HS-5 (cell line): ENCODE results near the gene RPL15.

ENCODE experiments used
- DNase-seq: peaks from one replicate; pipeline ENCODE4 v3.0.0-alpha.2; 2012; ENCODE audit warnings: low read depth

Gene RPL15

DNA sequence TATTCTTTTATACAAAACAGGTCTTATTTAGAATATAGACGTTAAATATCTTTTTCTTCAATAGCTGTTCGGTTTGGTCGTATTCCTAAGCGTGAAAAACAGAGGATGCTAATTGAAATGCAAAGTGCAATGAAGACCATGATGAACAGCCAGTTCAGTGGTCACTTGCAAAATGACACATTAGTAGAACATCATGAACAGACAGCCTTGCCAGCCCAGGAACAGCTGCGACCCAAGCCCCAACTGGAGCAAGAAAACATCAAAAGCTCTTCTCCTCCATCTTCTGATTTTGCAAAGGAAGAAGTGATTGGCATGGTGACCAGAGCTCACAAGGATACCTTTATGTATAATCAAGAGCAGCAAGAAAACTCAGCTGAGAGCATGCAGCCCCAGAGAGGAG, 45.0 kb downstream of the RPL15 start:
- no peak for DNase-seq

DNA sequence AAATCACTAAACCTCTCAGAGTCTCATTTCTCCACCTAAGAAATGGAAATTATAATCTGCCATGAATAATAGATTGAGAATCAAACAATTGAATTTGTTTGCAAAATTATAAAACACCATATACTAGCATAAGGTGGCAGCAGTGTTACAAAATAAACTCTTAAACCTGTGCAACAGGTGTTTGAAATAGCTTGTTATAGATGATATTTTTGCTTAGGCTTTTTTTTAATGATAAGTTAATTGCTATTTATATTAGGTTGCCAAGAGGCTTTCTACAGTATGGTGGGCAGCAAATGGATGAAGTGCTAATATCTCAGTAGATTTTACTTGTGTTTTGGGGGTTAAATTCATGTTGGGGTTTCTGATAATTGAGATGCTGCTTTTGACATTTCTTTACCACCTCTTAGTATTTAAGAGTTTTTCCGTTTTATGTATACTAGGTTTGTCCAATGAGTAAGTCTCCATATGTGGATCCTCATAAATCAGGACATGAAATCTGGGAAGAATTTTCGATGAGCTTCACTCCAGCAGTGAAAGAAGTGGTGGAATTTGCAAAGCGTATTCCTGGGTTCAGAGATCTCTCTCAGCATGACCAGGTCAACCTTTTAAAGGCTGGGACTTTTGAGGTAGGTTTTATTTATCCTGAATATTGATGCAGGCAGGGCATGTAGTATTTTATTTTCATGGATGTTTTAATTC, 47.8 kb downstream of the RPL15 start:
- DNase-seq, result no peak

DNA sequence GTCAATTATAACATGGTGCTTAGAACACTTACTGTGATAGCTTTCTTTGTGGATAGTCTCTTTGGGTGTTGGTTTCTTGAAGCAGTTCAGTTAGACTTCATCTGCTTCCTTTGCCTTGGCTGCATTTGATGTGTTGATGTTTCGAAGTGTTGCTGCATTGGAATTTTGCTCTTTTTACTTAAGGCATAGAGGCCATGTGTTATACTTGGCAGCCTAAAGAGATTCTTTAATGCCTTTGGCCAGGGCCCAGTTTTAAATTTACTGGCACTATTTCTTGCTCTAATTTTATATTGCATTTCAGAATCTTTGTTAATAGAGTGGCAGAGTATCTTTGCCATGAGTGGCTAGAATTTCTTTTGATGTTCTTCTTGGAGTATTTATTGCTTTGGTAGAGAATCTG, 49.4 kb downstream of the RPL15 start:
- no peak for DNase-seq

DNA sequence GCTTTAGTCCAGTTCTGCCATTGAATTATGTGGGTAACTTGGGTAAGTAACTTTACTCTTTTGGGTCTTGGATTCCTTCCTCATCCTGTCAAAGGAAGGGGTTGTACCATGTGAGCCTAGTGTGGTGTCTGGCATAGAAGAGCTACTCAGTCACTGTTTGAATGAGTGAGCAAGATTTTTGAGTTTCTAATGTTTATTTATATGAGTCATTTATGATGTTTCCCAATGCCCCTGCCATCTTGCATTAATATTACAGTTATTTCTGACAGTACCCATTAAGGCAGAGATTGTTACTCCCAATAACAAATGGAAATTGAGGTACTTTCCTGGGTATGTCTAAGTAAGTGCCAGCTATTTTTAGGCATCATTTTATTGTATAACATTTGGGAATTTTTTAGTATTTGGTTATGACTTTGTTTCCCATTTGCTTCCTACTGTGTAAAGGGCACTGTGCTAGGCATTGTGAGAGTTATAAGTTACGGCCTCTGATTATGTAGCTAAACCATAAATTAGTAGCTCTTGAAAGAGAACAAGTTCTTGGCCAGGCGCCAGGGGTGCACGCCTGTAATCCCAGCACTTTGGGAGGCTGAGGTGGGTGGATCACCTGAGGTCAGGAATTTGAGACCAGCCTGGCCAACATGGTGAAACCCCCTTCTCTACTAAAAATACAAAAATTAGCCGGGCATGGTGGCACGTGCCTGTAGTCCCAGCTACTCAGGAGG, 51.7 kb downstream of the RPL15 start:
- no peak for DNase-seq

DNA sequence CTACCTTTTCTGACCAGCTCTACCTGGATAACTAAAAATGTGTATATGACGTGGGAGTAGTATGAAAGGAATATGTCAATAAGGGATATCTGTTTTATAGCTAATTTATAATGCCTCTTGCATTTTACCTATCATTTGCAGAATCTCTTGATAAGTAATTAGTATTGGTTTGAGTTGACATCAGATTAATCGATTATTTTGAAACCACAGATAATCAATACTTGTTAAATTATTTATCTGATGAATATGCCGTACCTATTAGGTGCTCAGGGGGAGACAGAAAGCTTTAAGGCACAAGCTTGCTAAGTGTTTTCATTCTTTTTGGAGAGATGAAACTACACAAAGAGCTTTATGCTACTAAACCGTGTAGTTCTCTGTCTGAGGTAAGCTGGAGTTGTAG, 52.5 kb downstream of the RPL15 start:
- no peak for DNase-seq
